SIG-M5 treated with dmso at 0.1 percent for 504 hours (cell line): ENCODE results near the gene UNC13D.
"Not testable (repeated sequence)": the region's sequence is repeated elsewhere in the genome, so short reads cannot be mapped to it uniquely, and the experiment has no call there.

Source experiments
- DNase-seq: peaks from one replicate; lab custom pipeline; 2025; ENCODE audit not compliant: unreplicated experiment; lab: John Stamatoyannopoulos, UW

UNC13D gene

DNA sequence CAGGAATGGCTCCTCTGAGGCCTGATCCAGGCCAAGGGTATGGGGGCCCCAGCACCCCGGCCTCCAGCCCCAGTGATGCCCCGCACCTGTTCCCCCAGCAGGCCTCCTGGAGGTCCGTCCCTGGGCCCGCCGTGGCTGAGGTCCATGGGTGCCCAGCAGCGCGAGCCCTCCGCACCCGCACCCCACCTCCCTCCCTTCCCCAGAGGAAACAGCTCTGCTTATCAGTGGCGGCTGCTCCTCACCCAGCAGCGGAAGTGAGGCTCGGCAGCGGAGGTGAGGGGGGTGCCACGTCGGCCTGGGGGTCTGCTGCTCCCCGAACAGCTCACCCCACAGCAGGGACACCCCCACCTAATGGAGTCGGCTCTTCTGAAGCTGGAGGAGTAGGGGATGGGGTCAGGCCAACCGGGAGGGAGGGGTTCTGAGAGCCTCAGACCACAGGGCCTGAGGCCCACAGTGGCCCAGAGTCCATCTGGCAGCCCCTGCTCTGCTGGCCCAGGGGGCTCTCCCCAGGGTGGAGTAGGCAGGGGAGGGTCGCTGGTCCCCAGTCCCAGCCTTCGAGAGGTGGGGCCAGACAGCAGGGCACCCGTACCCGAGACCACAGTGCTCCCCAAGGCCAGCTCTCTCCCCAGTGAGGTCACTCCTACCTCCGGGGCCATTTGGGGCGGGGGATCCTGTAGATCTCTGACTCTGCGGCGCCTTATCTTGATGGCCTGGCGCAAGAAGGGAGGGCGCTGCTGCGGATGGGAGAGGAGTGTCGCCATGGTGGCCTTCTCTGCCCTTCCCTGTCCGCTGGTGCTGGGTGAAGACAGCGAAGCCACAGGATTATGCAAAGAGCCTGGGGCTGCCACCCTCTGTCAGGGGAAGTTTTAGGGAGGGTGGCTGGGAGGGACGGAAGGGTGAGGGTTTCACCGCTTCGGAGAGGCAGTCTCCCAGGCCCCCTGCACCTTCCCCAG is at the start of gene UNC13D:
Gene UNC13D (minus strand): TSS at position 828 of the 953 bp plus-strand sequence. CDS start 67 bp downstream, at position 761.
- peak; percentile 79 for DNase-seq

DNA sequence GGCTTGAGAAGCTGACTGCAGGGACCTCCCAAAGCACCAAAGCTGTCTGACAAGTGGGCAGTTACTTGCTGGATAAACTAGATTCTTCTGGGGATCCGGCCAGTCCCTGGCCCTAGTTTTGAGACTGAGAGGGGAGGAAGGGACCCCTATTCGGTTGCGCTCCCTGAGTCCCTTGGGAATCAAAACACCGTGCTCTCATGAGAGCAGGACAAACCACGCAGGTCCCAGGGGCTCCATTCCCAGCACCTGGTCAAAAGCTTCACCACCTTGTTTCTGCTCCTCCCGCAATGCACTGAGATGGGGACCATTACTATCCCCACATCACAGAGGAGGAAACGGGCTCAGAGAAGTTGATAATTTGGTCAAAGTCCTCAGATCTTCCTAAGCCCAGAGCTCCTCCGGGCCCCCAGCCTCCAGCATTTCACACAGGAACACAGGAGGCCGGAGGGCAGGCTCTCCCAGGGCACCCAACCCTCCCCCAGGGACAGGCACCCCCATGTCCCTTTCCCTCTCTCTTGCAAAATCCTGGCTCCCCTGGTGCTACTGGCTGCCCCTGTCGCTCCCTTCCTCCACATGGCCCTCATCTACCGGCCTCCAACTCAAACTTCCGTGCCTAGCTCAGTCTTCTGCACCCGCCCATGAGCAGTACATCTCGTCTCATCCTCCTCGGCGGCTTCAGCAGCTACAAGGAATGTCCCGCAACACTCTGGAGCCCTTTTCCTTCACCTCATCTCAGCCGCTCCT is 49.3 kb upstream of the UNC13D start:
- DNase-seq = no peak

DNA sequence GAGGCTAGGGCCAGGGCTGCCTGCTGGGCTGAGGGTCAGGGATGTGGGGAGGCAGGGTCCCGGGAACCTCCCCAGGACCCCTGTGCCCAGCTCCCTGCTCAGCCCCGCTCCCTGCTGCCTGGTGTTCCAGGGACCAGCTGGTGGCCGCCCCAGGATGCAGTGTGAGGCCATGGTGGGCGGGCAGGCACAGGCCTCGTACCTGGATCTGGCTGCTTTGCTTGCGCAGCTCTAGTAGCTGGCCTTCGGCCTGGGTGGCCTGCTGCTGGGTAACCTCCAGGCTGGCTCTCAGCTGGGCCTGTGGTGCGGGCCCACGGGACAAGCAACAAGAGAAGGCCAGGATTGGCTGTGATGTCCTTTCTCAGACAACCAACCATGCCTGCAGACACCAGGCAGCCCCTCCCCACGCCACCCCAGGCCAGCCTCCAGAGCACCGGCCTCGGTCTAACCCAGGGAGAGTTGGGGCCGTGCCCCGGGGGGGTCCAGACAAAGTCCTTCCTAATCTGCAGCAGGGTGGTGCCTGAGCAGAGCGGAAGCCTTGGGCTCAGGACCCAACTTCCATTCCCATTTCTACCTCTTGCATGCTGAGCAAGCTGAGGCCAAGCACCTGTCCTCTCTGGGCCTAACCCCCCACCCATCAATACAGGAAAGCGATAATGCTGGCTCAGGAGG is 48.5 kb upstream of the UNC13D start:
- no peak for DNase-seq

- no peak for DNase-seq
Observed at GRCh38 chr17:75891605-75892555, 47.7 kb upstream of the UNC13D start.

GRCh38 chr17:75891022-75891604 is 46.9 kb upstream of the UNC13D start:
- DNase-seq = no peak

DNA sequence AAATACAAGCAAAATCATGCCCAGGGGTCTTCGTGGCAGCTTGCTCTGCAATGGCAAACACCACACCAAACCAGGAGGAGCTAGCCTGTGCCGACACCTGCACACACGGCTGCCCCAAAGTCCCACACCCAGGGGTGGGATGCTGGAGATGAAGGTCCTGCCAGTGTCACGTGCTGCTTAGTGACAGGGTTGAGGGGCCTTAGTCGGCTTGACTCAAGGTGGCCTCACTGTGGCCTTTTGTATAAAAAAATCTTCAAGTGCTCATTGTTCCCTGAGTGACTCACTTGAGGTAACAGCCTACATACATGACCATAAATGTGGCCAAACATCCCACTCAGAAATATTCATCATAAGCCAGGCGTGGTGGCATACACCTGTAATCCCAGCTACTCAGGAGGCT is 45.2 kb upstream of the UNC13D start:
- no peak for DNase-seq

DNA sequence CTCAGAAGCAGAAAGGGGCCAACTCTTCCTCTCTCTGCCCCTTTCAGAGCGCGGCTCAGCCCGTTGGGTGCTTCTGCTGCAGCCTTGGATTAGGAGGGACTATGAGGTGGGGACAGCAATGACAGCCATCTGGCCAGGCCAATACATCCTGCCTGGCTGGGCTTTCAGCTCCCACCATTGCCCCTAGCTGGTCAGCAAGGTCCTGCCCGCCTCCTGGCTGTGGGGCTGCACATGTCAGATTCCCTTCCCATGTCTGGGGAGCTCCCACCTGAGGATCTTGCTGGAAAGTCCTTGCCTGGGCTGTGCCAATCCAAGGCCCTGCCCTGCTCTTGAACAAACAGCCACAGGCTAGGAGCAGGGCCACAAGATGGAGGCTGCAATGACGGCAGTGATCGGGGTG is 44.3 kb upstream of the UNC13D start:
- DNase-seq = no peak

- not testable (repeated sequence) for DNase-seq
Observed at GRCh38 chr17:75885860-75886259, 41.7 kb upstream of the UNC13D start.

DNA sequence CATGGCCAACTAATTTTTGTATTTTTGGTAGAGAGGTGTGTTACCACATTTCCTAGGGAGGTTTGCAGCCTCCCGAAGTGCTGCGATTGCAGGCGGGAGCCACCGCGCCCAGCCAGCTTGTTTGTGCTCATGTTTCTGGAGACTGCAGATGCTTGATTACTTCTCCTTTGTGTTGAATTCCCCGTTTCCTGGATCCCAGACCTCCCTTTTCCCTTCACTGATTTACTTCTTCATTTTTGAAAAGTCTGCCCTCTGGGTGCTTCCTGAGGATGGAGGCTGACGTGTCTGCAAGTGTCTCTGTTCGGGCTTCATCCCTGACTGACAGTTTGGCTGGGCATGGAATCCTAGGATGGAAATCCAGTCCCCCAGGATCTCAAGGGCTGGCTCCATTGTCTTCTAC is 41.2 kb upstream of the UNC13D start:
- DNase-seq = no peak

DNA sequence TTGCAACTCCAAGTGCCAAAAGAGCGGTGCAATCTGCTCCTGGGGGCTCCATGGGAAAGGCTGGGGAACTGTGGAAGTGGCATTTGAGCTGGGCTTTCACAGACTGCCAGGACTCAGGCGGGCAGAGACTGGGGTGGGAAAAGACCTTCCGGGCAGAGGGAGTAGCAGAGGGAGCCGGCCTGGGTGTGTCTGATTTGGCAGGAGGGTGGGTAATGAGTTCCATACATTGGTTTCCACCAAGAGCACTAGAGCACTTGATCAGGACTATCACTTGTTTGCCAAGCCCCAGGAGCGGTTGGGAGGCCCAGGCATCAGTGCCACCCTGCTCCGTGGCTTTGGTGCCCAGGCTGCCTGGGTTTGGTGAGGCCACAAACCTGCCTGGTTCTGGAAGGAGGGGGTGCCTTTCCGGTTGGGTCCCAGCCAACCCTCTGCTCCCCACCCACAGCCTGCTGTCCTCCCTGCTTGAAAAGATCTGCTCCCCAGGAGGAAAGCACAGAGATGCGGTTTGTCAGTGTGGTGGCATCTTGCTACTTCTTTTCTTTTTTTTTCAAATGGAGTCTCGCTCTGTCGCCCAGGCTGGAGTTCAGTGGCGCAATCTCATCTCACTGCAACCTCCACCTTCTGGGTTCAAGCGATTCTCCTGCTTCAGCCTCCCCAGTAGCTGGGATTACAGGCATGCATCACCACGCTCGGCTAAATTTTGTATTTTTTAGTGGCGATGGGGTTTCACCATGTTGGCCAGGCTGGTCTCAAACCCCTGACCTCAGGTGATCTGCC is 37.7 kb upstream of the UNC13D start:
- DNase-seq = no peak

- DNase-seq = no peak
Observed at GRCh38 chr17:75880266-75880665, 36.1 kb upstream of the UNC13D start.

DNA sequence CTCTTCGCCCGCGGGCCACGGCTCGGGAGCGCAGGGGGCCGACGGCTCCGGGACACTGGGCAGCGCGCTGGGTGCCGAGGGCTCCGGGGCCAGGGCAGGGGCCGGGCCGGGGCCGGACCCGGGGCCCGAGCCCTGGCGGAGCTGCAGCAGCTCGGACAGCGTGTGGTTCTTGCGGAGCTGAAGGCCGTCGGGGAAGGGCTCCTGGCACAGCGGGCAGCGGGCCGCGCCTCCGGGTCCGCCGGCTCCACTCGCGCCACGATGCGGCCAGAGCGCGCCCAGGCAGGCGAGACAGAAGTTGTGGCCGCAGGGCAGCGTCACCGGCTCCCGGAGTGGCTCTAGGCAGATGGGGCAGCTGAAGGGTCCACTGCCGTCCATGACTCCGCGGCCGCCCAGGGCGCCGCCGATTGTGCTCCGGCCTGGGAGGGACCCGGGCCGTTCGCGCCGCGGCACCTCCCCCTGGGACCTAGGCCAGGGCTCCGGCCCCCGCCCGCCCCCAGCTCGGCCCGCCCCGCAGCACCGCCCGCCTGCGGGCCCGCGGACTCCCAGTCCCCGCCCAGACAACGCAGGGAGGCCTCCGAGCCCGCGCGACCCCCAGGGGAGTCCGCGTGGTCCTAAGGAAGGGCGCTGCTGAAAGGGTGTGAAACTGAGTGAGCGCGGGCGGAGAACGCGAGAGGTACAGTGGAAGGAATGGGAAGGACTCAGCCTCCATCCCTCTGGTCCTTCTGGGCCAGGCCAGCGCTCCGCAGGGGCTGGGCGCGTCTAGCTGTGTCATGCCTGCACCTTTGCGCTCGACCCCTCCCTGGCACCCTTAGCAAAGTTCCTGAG is 34.2 kb upstream of the UNC13D start, which contains the start of gene TRIM47:
Gene TRIM47 (minus strand): TSS at position 408 of the 825 bp plus-strand sequence. CDS start 33 bp downstream, at position 375.
- no peak for DNase-seq

DNA sequence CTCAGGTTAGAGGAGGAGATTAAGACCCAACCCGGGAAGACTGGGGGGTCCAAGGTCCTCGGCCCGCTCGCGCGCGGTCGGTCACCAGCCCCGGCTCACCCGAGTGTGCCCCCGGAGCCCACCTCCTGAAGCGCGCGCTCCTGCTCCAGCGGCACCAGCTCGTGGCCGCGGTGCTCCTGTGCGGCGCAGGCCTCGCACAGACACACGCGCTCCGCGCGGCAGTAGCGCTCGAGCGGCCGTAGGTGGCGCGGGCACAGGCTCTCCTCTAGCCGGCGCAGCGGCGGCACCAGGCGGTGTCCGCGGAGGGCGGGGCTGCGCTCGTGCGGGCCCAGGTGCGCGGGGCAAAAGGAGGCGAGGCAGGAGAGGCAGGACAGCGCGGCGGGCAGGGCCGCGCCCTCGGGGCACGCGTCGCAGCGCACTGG is 33.6 kb upstream of the UNC13D start:
- peak; percentile 66 for DNase-seq

- no peak for DNase-seq
Observed at GRCh38 chr17:75876938-75877751, 32.9 kb upstream of the UNC13D start.

GRCh38 chr17:75876190-75876937 is 32.2 kb upstream of the UNC13D start:
- DNase-seq = no peak

- no peak for DNase-seq
Observed at GRCh38 chr17:75875940-75876189, 31.7 kb upstream of the UNC13D start.
